Testis (tissue), 2 donors: ENCODE measurements around the gene UGT1A5.

Experiments used
- POLR2A ChIP-seq: fragments of 450-650 bp; IDR thresholded peaks from one replicate; pipeline ENCODE4 v1.6.1; 2017; ENCODE audit warnings: antibody characterized with exemption, mild to moderate bottlenecking, moderate library complexity
- TF ChIP-seq, protein P1 (sequence below), 3 experiments: fragments of 450-650 bp in 2 of 3; fragments of 200-600 bp in 1 of 3; sonication (generic) in 1 of 3; IDR thresholded peaks; one replicate each; pipeline ENCODE4 v1.5.1; 2016 to 2019; ENCODE audit warnings: antibody characterized with exemption in 3 of 3, mild to moderate bottlenecking in 2 of 3, moderate library complexity in 1 of 3

DNA sequence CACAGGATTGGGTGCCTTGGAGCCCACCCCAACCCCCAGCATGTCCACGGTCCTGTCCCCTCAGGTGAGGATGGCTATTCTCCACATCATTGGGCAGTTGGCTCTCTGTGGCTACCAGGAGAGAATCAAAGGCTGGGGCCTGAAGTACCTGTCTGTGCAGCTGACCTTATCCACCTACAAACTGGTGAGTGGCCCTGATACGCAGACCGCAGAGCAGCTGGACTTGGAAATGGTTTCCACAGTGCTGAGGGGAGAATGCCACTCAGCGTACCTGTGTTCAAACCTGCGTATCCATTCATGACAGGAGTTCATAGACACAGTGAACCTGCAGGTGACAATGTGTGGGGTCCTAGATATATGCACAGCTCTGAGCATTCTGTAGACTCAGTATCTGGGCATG lies 87.0 kb downstream of the UGT1A5 start:
- TF ChIP-seq, protein P1, sequence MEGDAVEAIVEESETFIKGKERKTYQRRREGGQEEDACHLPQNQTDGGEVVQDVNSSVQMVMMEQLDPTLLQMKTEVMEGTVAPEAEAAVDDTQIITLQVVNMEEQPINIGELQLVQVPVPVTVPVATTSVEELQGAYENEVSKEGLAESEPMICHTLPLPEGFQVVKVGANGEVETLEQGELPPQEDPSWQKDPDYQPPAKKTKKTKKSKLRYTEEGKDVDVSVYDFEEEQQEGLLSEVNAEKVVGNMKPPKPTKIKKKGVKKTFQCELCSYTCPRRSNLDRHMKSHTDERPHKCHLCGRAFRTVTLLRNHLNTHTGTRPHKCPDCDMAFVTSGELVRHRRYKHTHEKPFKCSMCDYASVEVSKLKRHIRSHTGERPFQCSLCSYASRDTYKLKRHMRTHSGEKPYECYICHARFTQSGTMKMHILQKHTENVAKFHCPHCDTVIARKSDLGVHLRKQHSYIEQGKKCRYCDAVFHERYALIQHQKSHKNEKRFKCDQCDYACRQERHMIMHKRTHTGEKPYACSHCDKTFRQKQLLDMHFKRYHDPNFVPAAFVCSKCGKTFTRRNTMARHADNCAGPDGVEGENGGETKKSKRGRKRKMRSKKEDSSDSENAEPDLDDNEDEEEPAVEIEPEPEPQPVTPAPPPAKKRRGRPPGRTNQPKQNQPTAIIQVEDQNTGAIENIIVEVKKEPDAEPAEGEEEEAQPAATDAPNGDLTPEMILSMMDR (IDR thresholded peaks at IDR 0.05), result no peak
- no peak for TF ChIP-seq POLR2A
